OCI-LY1 (cell line): ENCODE data around the gene INHA.

Experiments used
- H2AFZ ChIP-seq: fragments of 200-600 bp; sonication (generic), shearing (Covaris generic); 2 replicates; pipeline ENCODE4 v1.6.0; 2014; ENCODE audit warnings: antibody characterized with exemption, mild to moderate bottlenecking, low read length
- H3F3A ChIP-seq: fragments of 200-600 bp; sonication (generic), shearing (Covaris generic); 2 replicates; pipeline ENCODE4 v1.6.0; 2014; ENCODE audit warnings: mild to moderate bottlenecking, antibody characterized with exemption, low read length, moderate library complexity; ENCODE audit not compliant: insufficient read depth
- H3K27ac ChIP-seq: fragments of 200-600 bp; sonication (generic); 2 replicates; pipeline ENCODE4 v1.5.1; 2014; ENCODE audit warnings: low read length, mixed run types, mild to moderate bottlenecking, low read depth; ENCODE audit not compliant: poor library complexity, severe bottlenecking
- H3K27me3 ChIP-seq: fragments of 200-600 bp; sonication (generic); 2 replicates; pipeline ENCODE4 v1.6.0; 2014; ENCODE audit warnings: antibody characterized with exemption, mild to moderate bottlenecking, low read length, moderate library complexity; ENCODE audit not compliant: insufficient read depth
- H3K36me3 ChIP-seq: fragments of 200-600 bp; sonication (generic); 2 replicates; pipeline ENCODE4 v1.6.1; 2014; ENCODE audit warnings: mild to moderate bottlenecking, antibody characterized with exemption, low read length, moderate library complexity, mixed read lengths; ENCODE audit not compliant: insufficient read depth
- H3K4me1 ChIP-seq: fragments of 200-600 bp; sonication (generic); 2 replicates; pipeline ENCODE4 v1.5.1; 2014; ENCODE audit warnings: mild to moderate bottlenecking, low read length, moderate library complexity; ENCODE audit not compliant: insufficient read depth, severe bottlenecking
- H3K4me2 ChIP-seq: fragments of 200-600 bp; sonication (generic), shearing (Covaris generic); 2 replicates; pipeline ENCODE4 v1.6.1; 2014; ENCODE audit warnings: low read length
- H3K4me3 ChIP-seq: fragments of 200-600 bp; sonication (generic); 2 replicates; pipeline ENCODE4 v1.5.1; 2014; ENCODE audit warnings: low read length, low read depth, mild to moderate bottlenecking, mixed read lengths; ENCODE audit not compliant: poor library complexity, severe bottlenecking
- H3K79me2 ChIP-seq: fragments of 200-600 bp; shearing (Covaris generic); 2 replicates; pipeline ENCODE4 v1.6.1; 2016; ENCODE audit warnings: mixed run types, low read length, mixed read lengths; ENCODE audit not compliant: insufficient read depth
- H3K9ac ChIP-seq: fragments of 200-600 bp; sonication (generic), shearing (Covaris generic); 2 replicates; pipeline ENCODE4 v1.6.1; 2014; ENCODE audit warnings: mild to moderate bottlenecking, low read length, mixed read lengths
- H3K9me2 ChIP-seq: fragments of 200-600 bp; sonication (generic), shearing (Covaris generic); 2 replicates; pipeline ENCODE4 v1.6.1; 2014; ENCODE audit warnings: low read depth, mild to moderate bottlenecking, low read length, mixed read lengths
- H3K9me3 ChIP-seq: fragments of 200-600 bp; shearing (Covaris generic); 2 replicates; pipeline ENCODE4 v1.6.1; 2014; ENCODE audit warnings: low read length, mixed read lengths
- H4K20me1 ChIP-seq: fragments of 200-600 bp; sonication (generic), shearing (Covaris generic); 2 replicates; pipeline ENCODE4 v1.6.0; 2016; ENCODE audit warnings: mild to moderate bottlenecking, low read length; ENCODE audit not compliant: insufficient read depth
- CTCF ChIP-seq: fragments of 200-600 bp; sonication (generic), shearing (Covaris generic); IDR thresholded peaks from 2 replicates; pipeline ENCODE4 v1.5.1; 2017; ENCODE audit warnings: mild to moderate bottlenecking, antibody characterized with exemption, low read length, moderate library complexity, mixed read lengths
- EZH2 ChIP-seq: fragments of 200-600 bp; sonication (generic), shearing (Covaris generic); IDR thresholded peaks from 2 replicates; pipeline ENCODE4 v1.8.0; 2017; ENCODE audit warnings: borderline replicate concordance, mixed run types, mild to moderate bottlenecking, antibody characterized with exemption, low read length, moderate library complexity, mixed read lengths

The INHA gene

GRCh38 chr2:219615894-219616293, 43.8 kb downstream of the INHA start:
- H3K9me3 ChIP-seq, result no peaks in the 10 kb centered on the region
- H3K27ac ChIP-seq, result no peak overlapping the region
- H4K20me1 ChIP-seq, result no peaks in the 10 kb centered on the region
- H3K79me2 ChIP-seq, result no peaks in the 10 kb centered on the region
- no peaks in the 10 kb centered on the region for H3K9me2 ChIP-seq
- H3K4me3 ChIP-seq, result no peak overlapping the region
- H3K36me3 ChIP-seq, result peaks cover 29% of the 10 kb centered on the region
- no peak overlapping the region for H3K4me2 ChIP-seq
- H3F3A ChIP-seq, result no peaks in the 10 kb centered on the region
- peaks cover 7% of the 10 kb centered on the region for H3K4me1 ChIP-seq
- no peak overlapping the region for H2AFZ ChIP-seq
- H3K27me3 ChIP-seq, result no peaks in the 10 kb centered on the region
- TF ChIP-seq CTCF (no peak), EZH2 (no peak)
- no peak overlapping the region for H3K9ac ChIP-seq

DNA sequence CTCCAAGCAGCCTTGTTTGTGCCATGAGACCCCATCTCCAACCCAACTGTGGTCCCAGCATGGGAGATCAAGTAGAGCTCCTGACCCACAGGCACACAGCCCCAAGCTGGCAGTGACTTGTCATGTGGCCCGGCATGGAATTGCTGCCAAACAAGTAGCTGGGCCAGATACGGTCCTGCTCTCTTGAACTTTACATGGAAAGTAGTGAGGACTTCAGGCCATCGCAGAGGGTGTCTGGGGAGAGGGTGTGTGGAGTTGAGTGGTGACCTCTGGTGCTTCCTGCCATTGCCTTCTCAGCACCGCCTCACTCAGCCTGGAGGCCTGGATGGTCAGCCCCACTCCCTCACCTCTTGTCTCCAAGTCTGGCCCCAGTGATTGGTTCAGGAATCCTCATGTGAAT, 44.4 kb downstream of the INHA start:
- Histone ChIP-seq H3K36me3 (peaks cover 28% of the 10 kb centered on the region), H3K79me2 (no peaks in the 10 kb centered on the region), H3F3A (no peaks in the 10 kb centered on the region), H3K9me2 (no peaks in the 10 kb centered on the region), H4K20me1 (no peaks in the 10 kb centered on the region), H3K4me3 (no peak overlapping the region), H3K27me3 (no peaks in the 10 kb centered on the region), H3K4me2 (no peak overlapping the region), H3K27ac (no peak overlapping the region), H3K4me1 (peaks cover 7% of the 10 kb centered on the region), H3K9me3 (no peaks in the 10 kb centered on the region), H3K9ac (no peak overlapping the region), H2AFZ (no peak overlapping the region)
- TF ChIP-seq CTCF (no peak), EZH2 (no peak)

GRCh38 chr2:219618733-219619122, 46.6 kb downstream of the INHA start:
- Histone ChIP-seq H3K9me2 (no peaks in the 10 kb centered on the region), H3K79me2 (no peaks in the 10 kb centered on the region), H3K27ac (no peak overlapping the region), H3F3A (no peaks in the 10 kb centered on the region), H4K20me1 (no peaks in the 10 kb centered on the region), H3K36me3 (peaks cover 21% of the 10 kb centered on the region), H3K9me3 (no peaks in the 10 kb centered on the region), H3K4me1 (no peaks in the 10 kb centered on the region), H3K27me3 (no peaks in the 10 kb centered on the region), H2AFZ (no peak overlapping the region), H3K4me2 (no peak overlapping the region), H3K9ac (no peak overlapping the region), H3K4me3 (no peak overlapping the region)
- no peak for TF ChIP-seq EZH2
- TF ChIP-seq CTCF, result no peak
